ENCODE data around the gene STK10. TPM values are rescaled to one million over a fixed set of nuclear protein-coding genes. Genes with fewer than 3 reads are reported as not detected.
A peak's percentile ranks its signal among the peaks of the same experiment; 100 is the strongest.
"Not testable (repeated sequence)": the region's sequence is repeated elsewhere in the genome, so short reads cannot be mapped to it uniquely, and the experiment has no call there.

The STK10 gene
- total and polyA plus RNA-seq, 11 donors = 5.5 to 52.9 (median 10.2) TPM

GRCh38 chr5:172028167-172028566 is 159.9 kb downstream of the STK10 start:
- Histone ChIP-seq H3K27ac (no peak overlapping the region), H3K9me3 (no peaks in the 10 kb centered on the region), H3K4me3 (no peak overlapping the region), H3K4me1 (no peaks in the 10 kb centered on the region), H3K27me3 (no peaks in the 10 kb centered on the region), H3K36me3 (no peaks in the 10 kb centered on the region)
- WGBS, 4 donors = 69 to 77% (median 73%) methylated on average over 4 of the region's 4 CpGs
- TF ChIP-seq POLR2A (IDR thresholded peaks at IDR 0.05) (no peak), CTCF (IDR thresholded peaks at IDR 0.05) (no peak)
- DNase-seq = no peak
- intact Hi-C loops (cut with DNase I) = no loop called here
- ATAC-seq = no peak

- WGBS, 4 donors = 82% methylated on average over 10 of the region's 10 CpGs
- DNase-seq; intact Hi-C loops (cut with DNase I); H3K36me3 ChIP-seq; H3K27me3 ChIP-seq; H3K4me3 ChIP-seq; H3K4me1 ChIP-seq; ATAC-seq; H3K9me3 ChIP-seq; H3K27ac ChIP-seq: not testable (repeated sequence)
- peak in 1 of 12 donors; percentile 19 for TF ChIP-seq CTCF (IDR thresholded peaks at IDR 0.05)
Measured at GRCh38 chr5:172020110-172020786, 167.8 kb downstream of the STK10 start.

- TF ChIP-seq CTCF (IDR thresholded peaks at IDR 0.05) (no peak), POLR2A (IDR thresholded peaks at IDR 0.05) (no peak)
- Histone ChIP-seq H3K27ac (no peak overlapping the region), H3K4me3 (no peak overlapping the region), H3K36me3 (no peaks in the 10 kb centered on the region), H3K4me1 (peaks cover 0 to 1% (median 0%) of the 10 kb centered on the region in 12 donors), H3K9me3 (no peaks in the 10 kb centered on the region), H3K27me3 (no peaks in the 10 kb centered on the region)
- DNase-seq = no peak
- intact Hi-C loops (cut with DNase I) = no loop called here
- WGBS, 4 donors = 88 to 97% (median 92%) methylated on average over 4 of the region's 4 CpGs
- no peak for ATAC-seq
Measured at GRCh38 chr5:172015346-172015745, 172.7 kb downstream of the STK10 start.

- DNase-seq = no peak
- H3K9me3 ChIP-seq = no peaks in the 10 kb centered on the region
- WGBS, 4 donors = 38 to 55% (median 45%) methylated on average over 2 of the region's 2 CpGs
- H3K4me1 ChIP-seq = peaks cover 0 to 27% (median 14%) of the 10 kb centered on the region in 12 donors
- TF ChIP-seq POLR2A (IDR thresholded peaks at IDR 0.05) = no peak
- peak in 4 of 12 donors; percentile 10 to 34 (median 23) for TF ChIP-seq CTCF (IDR thresholded peaks at IDR 0.05)
- no peak overlapping the region for H3K27ac ChIP-seq
- no peak overlapping the region for H3K4me3 ChIP-seq
- no peaks in the 10 kb centered on the region for H3K27me3 ChIP-seq
- intact Hi-C loops (cut with DNase I) = no loop called here
- no peak for ATAC-seq
- H3K36me3 ChIP-seq = no peaks in the 10 kb centered on the region
Measured at GRCh38 chr5:172010278-172010677, 177.7 kb downstream of the STK10 start.
